ENCODE measurements around the gene NMRAL1.

NMRAL1 gene

GRCh38 chr16:4474192-4474961, at the start of gene NMRAL1:
NMRAL1 (minus strand) TSS chr16:4474625; CDS start chr16:4474132, 493 bp downstream.
- peak; percentile 94 for DNase-seq (ENCODE audit: low spot score)

DNA sequence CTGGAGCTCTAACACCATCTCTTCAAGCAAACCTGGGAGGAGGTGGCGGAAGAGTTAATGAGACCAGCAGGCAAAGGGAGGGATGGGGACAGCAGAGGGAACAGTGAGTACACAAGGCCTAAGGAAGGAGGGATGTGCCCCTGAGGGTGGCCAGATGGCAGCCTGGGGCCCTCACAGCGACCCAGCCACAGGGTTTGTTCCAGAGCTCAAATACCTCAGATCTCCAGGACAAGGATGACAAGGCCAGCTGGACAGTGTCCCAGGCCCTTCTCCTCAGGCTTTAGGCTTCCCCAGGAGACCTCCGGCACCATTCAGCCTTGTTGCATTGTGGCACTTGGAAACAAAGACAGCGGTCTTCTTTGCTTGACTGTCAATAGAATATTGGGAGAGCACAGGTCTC, 49.3 kb upstream of the NMRAL1 start:
- no peak for DNase-seq (ENCODE audit: low spot score)

DNA sequence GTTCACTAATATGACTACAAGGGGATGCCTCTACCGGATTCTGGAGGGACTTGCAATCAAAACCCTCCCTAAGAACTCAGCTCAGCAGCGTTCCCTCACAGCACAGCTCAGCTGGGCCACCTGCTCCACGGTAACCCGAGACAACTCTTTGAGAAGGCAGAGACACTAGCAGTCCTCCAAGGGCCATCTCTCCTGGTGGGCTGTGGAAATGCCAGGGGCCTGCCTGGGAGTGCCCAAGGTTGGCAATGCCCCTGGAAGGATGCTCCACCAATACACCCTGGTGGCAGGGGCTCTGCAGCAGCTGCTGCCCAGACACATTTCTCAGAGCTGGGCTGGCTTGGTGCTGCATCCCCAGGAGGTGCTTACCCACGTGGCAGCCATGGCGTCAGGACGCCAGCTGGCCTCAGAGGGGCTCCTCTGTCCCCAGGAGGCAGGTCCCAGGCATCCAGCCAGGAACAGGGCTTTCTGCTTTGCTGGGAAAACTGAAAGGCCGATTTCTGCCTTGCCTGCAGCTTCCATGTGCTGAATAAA, 47.7 kb upstream of the NMRAL1 start:
- no peak for DNase-seq (ENCODE audit: low spot score)

DNA sequence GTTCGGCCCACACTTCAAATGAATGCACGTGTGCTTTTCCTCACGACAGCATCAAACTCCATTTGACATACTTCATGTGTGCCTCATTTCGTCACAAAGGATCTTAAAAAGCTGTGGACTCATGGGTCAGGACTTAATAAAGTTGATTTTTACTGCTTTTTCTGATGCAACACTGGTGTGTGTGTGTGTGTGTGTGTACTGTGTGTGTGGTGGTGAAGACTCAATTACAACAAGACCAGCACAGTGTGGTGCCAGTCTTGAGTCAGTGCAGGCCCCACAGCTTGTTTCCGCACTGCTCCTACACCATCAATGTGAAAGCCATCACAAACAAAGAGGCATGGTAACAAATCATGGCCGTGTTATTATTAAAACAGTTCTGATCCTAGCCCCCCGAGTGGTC, 46.5 kb upstream of the NMRAL1 start:
- no peak for DNase-seq (ENCODE audit: low spot score)

- DNase-seq (ENCODE audit: low spot score) = no peak
Measured at GRCh38 chr16:4519274-4520058, 45.0 kb upstream of the NMRAL1 start.

DNA sequence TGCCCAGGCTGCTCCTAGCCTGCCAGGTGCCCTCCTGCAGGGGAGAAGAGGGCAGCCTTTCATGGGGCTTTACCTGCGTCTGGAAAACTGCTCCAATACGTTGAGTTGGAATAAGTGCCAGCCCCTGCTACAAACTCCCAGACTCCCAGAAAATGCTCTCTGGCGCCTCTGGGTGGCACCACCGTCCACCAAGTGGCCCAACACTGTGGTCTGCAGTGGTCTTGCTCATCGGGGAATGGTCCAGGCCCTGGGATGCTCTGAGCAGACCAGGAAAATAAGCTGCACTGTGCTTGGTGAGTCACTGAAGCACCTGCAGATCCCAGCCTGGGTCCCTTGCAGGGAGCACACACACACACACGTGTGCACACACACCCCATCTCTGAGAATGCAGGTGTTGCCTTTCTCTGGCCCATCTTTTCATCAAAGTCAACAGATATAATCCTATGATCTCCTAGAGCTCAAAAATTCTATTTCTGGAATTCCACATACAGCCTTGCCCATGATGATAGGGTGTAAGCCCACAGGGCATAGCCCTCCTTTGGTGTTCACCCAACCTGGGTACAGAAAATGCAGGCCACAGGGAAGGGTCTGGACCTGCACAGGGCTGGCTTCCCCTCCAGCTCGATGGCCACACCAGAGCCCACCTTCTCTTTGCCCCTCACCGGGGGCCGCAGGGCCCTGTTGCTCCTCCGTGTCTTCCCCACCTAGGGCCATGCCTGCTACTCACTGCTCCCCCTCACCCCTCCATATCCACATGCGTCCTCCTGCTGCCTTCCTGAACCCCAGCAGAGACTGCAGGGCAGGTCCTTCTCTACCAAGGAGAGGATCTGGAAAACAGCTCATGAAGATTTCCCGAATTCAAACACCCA, 43.6 kb upstream of the NMRAL1 start:
- no peak for DNase-seq (ENCODE audit: low spot score)

DNA sequence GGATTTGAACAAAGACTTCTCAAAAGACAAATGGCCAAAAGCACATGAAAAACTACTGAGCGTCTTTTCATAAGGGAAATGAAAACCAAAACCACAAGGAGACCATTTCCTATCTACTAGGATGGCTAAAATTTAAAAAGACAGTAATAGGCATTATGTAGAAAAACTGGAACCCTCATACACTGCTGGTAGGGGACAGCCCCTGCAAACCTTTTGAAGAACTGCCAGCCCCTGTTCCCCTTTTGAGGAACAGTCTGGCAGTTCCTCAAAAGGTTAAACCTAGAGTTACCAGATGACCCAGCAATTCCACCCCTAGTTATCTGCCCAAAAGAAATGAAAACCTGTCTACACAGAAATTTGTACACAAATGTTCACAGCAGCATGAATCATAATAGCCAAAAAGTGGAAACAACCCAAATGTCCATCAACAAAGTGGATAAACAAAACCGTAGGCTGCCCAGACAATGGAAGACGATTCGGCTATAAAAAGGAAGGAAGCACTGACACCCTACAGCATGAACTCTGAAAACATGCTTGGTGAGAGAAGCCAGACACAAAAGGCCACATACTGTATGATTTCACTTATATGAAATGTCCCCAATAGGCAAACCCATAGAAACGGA, 41.3 kb upstream of the NMRAL1 start:
- no peak for DNase-seq (ENCODE audit: low spot score)

- DNase-seq (ENCODE audit: low spot score) = no peak
Measured at GRCh38 chr16:4514606-4515005, 40.2 kb upstream of the NMRAL1 start.

DNA sequence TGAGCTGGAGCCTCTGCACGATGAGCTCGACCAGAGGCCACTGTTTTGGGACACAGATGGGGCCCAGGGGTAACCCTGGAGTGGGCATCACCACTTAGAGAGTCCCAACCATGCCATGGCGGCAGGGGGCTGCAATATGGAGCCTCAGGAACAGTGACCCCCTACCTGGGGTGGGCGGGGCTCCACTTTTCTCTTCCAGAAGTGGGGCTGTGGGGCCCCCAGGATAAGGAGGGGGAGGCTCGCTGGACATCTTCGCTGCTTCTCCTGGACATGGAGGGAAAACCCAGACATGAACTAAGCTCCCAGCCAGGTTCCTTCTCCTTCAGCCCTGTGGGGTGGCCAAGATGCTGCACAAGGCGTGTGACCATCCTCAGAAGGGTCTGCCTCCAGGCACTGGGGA, 39.5 kb upstream of the NMRAL1 start:
- DNase-seq (ENCODE audit: low spot score) = no peak

GRCh38 chr16:4513086-4513860, 38.8 kb upstream of the NMRAL1 start:
- DNase-seq (ENCODE audit: low spot score) = no peak

GRCh38 chr16:4512473-4512872, 38.0 kb upstream of the NMRAL1 start:
- no peak for DNase-seq (ENCODE audit: low spot score)

DNA sequence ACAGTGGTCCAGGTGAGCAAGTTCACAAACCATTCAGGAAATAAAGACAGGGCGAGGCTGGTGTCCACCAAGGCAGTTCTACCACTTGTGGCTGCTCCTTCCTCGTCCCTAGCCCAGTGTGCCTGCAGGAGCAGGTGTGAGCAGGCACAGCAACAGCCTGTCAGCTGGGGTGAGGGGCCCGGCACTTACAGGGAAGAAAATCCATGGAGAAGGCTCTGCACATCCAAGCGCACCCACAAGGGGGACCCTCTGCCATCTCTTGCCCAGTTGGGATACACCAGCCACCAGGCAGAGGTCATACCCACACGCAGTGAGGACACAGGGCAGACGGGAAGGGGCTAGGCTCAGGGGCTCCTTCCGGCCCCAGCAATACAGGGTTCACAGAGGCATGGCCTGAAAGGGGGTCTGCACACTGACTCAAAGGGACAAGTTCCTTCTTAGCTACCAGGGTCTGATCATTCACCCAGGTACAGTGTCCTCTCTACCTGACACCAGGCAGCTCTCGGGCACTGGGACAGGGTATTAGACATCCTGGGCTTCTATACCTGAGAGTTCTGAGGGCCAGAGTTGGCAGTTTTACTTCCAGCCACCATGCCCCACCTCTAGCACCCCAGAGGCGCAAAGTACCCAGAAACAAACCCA, 37.1 kb upstream of the NMRAL1 start:
- no peak for DNase-seq (ENCODE audit: low spot score)

DNA sequence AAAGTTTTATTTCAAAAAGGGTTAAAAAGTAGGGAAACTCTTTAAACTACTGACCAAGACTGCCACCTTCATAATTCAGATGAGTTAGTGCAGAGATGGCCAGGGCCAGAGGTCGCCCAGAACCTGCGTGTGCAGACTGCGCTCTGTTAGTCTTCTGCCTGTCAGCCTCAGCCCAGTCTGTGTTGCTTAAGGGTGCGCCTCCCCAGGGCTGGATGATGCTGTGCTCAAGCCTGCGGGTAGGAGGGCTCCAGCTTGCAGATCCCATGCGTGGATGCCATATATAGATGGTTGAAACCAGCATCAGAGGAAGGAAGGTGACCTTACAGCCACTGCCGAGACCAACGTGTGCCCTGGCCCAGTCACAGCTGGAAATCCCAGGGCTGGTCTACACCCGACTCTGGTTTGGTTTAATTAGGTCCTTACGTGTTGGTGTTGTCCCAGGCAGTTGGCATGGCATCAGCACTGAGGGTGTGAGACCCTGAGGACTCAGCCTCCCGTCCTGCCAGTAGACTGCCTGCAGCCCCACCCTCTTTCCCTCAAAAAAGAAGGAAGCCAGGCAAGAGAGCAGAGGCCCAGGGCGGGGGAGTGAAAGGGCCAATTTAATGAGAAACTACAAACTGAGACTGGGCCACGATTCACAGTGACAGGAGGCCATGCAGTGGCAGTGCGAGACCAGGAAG, 36.5 kb upstream of the NMRAL1 start:
- DNase-seq (ENCODE audit: low spot score) = no peak

DNA sequence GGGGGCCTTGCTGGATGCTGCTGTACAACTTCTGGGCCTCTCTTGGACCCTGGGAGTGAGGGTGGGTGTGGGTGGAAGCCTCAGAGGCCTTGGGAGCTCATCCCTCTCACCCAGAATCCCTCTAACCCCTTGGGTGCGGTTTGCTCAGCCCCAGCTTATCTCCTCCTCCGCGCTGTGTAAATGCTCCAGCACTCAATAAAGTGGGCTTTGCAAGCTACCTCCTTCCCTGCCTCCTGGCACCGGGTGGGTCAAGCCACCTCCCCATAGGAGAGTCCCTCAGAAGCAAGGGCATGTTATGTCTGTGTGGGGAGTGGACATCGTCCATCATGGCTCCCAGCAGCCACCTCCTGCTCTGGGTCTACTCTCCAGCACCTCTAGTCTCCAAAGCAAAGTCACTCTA, 35.7 kb upstream of the NMRAL1 start:
- DNase-seq (ENCODE audit: low spot score) = no peak

DNA sequence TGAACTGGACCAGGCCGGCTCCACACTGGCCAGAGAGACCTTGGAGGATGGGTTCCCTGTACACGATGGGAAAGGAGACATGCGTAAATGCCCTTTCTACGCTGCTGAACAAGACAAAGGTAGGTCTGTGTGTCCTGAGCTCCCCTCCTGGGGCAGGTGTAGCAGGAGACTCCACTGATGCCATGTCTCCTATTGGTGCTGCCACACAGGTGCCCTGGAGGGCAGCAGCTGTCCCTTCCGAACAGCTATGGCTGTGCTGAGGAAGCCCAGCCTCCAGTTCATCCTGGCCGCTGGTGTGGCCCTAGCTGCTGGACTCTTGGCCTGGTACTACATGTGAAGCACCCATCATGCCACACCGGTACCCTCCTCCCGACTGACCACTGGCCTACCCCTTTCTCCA, 35.0 kb upstream of the NMRAL1 start:
- DNase-seq (ENCODE audit: low spot score) = no peak

GRCh38 chr16:4508806-4509205, 34.4 kb upstream of the NMRAL1 start:
- no peak for DNase-seq (ENCODE audit: low spot score)

- DNase-seq (ENCODE audit: low spot score) = no peak
Measured at GRCh38 chr16:4507588-4508345, 33.3 kb upstream of the NMRAL1 start.

DNA sequence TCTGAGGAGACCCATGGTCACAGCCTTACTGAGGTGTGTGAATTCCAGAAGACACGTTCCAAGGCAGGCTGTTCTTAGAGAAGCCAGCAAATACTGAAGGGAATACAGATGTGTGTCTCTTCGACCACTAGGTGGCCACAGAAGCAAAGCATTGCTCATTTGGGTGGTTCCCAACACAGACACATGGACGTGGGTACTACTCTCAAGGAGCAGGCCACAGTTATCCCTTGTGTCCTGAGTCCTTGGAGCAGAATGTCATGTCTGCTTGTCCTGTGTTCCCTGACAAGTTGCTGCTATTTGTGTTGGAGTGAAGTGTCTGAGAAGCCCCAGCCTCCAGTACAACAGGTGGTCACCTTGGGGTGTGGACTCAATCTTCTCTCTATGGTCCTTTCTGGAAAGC, 32.0 kb upstream of the NMRAL1 start:
- peak; percentile 49 for DNase-seq (ENCODE audit: low spot score)
